HG02678 (cell line): ENCODE data around the gene CATSPERZ.

Experiments used
- ATAC-seq: cut with Tn5 transposase; IDR thresholded peaks from one replicate; pipeline ENCODE4 v1.9.1; 2021; ENCODE audit warnings: mild to moderate bottlenecking, moderate library complexity; ENCODE audit not compliant: unreplicated experiment

The CATSPERZ gene

GRCh38 chr11:64339286-64339685 lies 39.1 kb downstream of the CATSPERZ start:
- no peak for ATAC-seq

GRCh38 chr11:64339754-64340408 lies 39.7 kb downstream of the CATSPERZ start, which contains the start of gene CCDC88B:
Gene CCDC88B, plus strand, starts transcription at chr11:64340204. Its CDS starts 63 bp downstream, at chr11:64340267.
- peak; percentile 70 for ATAC-seq

- ATAC-seq: peak; percentile 45
Measured at GRCh38 chr11:64340671-64341335, 40.6 kb downstream of the CATSPERZ start.

- no peak for ATAC-seq
Measured at GRCh38 chr11:64341429-64341828, 41.3 kb downstream of the CATSPERZ start.

GRCh38 chr11:64341851-64342791 lies 42.0 kb downstream of the CATSPERZ start:
- ATAC-seq: no peak

GRCh38 chr11:64342869-64343745 lies 42.9 kb downstream of the CATSPERZ start:
- ATAC-seq: no peak

- ATAC-seq: no peak
Measured at GRCh38 chr11:64343767-64344559, 43.8 kb downstream of the CATSPERZ start.

- no peak for ATAC-seq
Measured at GRCh38 chr11:64344787-64345186, 44.6 kb downstream of the CATSPERZ start.

- ATAC-seq: no peak
Measured at GRCh38 chr11:64347193-64347867, 47.2 kb downstream of the CATSPERZ start.

GRCh38 chr11:64348383-64349024 lies 48.3 kb downstream of the CATSPERZ start:
- no peak for ATAC-seq

- ATAC-seq: no peak
Measured at GRCh38 chr11:64349025-64349387, 48.8 kb downstream of the CATSPERZ start.

GRCh38 chr11:64349404-64349803 lies 49.2 kb downstream of the CATSPERZ start:
- no peak for ATAC-seq

- ATAC-seq: no peak
Measured at GRCh38 chr11:64351136-64351631, 51.0 kb downstream of the CATSPERZ start.

GRCh38 chr11:64352099-64352994 lies 52.2 kb downstream of the CATSPERZ start:
- ATAC-seq: no peak

- ATAC-seq: no peak
Measured at GRCh38 chr11:64352995-64353714, 53.0 kb downstream of the CATSPERZ start.

- ATAC-seq: no peak
Measured at GRCh38 chr11:64353715-64354506, 53.8 kb downstream of the CATSPERZ start.
